ENCODE results near the gene GRM5.

GRCh38 chr11:88692306-88693086 lies 373.3 kb downstream of the GRM5 start:
- TF ChIP-seq CTCF (IDR thresholded peaks at IDR 0.05) (no peak), POLR2A (IDR thresholded peaks at IDR 0.05) (no peak), POLR2AphosphoS5 (IDR thresholded peaks at IDR 0.05) (no peak), EP300 (IDR thresholded peaks at IDR 0.05) (no peak)

Data from stomach (tissue), 4 donors.